Cerebellar cortex (tissue), 1 donor: ENCODE measurements around the gene LAT.
"Not testable (repeated sequence)": the region's sequence is repeated elsewhere in the genome, so short reads cannot be mapped to it uniquely, and the experiment has no call there.

Source experiments
- DNase-seq: peaks from one replicate; pipeline ENCODE4 v3.0.0-alpha.2; 2015; ENCODE audit warnings: low spot score

LAT gene, protein sequence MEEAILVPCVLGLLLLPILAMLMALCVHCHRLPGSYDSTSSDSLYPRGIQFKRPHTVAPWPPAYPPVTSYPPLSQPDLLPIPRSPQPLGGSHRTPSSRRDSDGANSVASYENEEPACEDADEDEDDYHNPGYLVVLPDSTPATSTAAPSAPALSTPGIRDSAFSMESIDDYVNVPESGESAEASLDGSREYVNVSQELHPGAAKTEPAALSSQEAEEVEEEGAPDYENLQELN

DNA sequence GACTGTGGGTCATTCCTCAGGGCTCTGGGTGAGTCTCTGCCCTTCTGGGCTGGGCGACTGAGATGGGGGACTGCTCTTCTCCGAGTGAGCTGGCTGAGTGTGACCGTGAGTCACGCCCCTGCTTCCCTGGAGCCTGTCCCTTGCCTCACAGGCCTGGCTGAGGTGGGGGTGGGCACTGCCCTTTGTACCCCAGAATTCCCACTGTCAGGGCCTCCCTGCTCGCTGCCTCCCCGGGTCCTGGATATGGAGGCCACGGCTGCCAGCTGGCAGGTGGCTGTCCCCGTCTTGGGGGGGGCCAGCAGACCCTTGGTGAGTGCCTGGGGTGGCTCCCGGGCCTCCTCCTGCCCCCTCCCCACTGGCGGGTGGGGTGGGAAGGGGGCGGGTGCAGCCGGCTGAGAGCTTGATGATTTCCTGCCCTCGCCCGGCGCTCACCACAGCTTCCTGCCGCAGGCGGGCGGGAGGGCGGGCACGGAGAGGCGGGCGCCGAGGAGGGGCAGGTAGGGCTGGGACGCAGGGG, at the start of gene LAT:
LAT (plus strand) TSS at position 434 of the 517 bp plus-strand sequence. CDS start 366 bp downstream, outside the sequence.
- DNase-seq = no peak

GRCh38 chr16:28935346-28935745, 49.5 kb upstream of the LAT start:
- no peak for DNase-seq

GRCh38 chr16:28935924-28936783, 48.7 kb upstream of the LAT start:
- no peak for DNase-seq

- no peak for DNase-seq
These were observed 48.1 kb upstream of the LAT start for GRCh38 chr16:28936784-28937155.

DNA sequence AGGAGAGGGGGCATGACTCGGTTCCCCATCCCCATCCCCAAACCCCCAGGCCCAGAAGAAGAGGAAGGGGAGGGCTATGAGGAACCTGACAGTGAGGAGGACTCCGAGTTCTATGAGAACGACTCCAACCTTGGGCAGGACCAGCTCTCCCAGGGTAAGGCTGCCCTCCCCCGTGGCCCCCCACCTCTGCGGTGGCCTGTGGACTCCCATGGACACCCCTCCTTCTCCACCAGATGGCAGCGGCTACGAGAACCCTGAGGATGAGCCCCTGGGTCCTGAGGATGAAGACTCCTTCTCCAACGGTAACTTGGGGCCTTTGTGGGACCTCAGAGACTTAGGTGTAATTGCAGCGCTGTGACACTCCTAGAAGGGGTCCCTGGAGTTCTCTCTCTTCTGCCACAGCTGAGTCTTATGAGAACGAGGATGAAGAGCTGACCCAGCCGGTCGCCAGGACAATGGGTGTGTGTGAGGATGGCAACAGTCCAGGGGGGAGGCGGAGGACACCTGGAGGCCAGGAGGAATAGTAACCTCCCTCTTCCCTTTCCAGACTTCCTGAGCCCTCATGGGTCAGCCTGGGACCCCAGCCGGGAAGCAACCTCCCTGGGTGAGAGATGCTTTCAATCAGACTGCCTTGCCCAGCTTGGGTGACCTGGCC, 47.5 kb upstream of the LAT start:
- no peak for DNase-seq

DNA sequence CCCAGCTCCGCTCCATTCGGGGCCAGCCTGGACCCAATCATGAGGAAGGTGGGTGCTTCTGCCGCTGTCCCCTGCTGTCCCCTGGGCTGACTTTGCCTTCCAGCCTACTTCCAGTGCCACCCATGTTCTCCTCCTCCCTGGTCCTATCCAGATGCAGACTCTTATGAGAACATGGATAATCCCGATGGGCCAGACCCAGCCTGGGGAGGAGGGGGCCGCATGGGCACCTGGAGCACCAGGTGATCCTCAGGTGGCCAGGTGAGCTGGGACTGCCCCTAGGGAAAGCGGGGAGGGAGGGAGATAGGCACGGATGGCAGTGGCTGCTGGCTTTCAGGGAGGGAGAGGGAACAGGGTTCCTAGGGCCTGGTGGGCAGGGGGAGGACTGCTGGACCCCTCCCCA, 46.1 kb upstream of the LAT start:
- no peak for DNase-seq

DNA sequence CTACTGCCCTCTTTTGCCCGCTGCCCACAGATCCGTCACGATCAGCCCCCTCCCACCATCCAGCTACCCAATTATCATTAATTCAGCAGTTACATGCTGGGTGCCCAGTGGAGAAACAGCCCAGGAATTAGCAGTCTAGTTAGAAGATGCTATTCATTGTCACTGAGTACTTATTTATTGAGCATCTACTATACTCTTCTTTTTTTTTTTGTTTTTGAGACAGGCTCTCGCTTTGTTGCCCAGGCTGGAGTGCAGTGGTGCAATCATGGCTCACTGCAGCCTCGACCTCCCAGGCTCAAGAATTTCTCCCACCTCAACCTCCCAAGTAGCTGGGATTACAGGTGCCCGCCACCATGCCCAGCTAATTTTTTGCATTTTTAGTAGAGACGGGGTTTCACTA, 45.0 kb upstream of the LAT start:
- not testable (repeated sequence) for DNase-seq

DNA sequence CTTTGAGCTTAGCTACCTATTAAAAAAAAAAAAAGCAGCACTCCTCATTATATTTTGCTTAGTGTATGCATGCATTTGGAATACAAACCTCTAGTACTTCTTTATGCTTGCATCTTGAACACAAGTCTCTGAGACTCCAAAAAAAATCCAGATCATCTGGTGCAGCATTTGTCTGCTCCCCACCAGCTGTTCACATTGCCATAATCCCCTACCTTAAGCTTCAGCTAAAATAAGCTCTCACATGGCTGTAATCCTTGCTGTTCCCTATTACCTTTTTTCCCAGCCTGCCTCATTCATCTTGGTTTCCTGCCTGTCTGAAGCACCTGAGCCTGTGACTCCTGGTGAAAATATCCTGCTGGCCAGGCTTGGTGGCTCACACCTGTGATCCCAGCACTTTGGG, 41.6 kb upstream of the LAT start:
- no peak for DNase-seq

DNA sequence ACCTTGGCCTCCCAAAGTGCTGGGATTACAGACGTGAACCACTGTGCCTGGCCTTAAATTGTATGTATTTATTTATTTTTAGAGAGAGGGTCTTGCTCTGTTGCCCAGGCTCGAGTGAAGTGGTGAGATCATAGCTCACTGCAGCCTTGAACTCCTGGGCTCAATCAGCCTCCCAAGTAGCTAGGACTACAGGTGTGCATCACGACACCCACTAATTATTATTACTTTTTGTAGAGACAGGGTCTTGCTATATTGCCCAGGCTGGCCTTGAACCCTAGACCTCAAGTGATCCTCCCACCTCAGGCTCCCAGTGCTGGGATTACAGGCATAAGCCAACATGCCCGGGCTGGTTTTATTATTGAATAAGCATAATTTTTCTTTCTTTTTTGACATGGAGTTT, 38.2 kb upstream of the LAT start:
- DNase-seq = no peak

DNA sequence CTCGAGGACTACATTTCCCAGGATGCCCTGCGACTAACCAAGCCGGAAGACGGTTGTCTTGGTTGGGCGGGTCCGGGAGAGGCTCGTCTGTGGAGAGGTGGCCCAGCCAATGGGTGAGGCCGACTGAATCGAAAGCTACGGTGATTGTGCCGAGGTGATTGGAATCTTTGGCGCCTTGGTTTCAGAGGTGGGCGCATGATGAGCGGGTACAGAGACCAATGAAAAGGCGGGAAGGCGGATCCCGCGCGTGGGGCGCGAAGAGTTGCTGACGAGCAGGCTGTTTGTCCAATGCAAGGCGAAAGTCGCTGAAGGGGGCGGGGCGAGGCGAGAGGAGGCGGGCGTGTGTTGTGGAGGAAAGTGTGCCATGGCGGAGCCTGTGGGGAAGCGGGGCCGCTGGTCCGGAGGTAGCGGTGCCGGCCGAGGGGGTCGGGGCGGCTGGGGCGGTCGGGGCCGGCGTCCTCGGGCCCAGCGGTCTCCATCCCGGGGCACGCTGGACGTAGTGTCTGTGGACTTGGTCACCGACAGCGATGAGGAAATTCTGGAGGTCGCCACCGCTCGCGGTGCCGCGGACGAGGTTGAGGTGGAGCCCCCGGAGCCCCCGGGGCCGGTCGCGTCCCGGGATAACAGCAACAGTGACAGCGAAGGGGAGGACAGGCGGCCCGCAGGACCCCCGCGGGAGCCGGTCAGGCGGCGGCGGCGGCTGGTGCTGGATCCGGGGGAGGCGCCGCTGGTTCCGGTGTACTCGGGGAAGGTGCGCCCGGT, 34.0 kb upstream of the LAT start, which contains the start of gene NFATC2IP:
NFATC2IP (plus strand) TSS at position 290 of the 762 bp plus-strand sequence; CDS start at position 365, 75 bp downstream.
- peak; percentile 100 for DNase-seq

GRCh38 chr16:28951410-28951943, 33.4 kb upstream of the LAT start:
- DNase-seq = no peak

- no peak for DNase-seq
These were observed 26.6 kb upstream of the LAT start for GRCh38 chr16:28958216-28958615.

DNA sequence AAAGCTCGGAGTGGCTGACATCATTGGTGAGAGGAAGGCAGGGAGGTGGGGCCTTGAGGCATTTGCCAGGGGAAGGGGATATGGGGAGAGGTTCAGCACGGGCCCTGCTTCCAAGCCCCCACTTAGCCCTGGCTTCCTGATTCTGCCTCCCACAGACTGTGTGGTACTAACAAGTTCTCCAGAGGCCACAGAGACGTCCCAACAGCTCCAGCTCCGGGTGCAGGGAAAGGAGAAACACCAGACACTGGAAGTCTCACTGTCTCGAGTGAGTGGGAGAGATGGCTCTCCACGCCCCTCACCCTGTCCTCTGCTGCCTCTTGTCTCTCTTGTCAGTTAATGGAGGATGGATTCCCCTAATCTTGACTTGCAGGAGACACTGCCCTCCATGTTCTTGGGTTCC, 26.0 kb upstream of the LAT start:
- DNase-seq = no peak

- DNase-seq = no peak
These were observed 20.8 kb upstream of the LAT start for GRCh38 chr16:28964072-28964471.

DNA sequence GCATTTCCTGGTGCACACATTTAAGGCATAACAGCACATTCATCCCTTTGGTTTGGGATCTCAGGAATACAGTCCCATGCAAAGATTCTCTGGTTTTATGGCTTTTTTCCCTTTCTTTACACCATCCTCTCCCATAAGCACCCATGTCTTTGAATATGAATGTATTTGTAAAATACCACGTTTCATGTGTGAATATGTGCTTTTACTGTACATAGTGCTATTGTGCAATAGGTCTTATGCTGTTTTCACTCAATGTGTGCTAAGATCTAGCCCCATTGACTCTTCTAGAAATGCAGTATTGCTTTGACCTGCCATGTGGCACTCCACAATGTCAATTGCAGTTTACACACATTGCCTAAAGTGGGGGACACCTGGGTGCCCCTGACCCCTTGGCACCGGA, 20.4 kb upstream of the LAT start:
- no peak for DNase-seq

DNA sequence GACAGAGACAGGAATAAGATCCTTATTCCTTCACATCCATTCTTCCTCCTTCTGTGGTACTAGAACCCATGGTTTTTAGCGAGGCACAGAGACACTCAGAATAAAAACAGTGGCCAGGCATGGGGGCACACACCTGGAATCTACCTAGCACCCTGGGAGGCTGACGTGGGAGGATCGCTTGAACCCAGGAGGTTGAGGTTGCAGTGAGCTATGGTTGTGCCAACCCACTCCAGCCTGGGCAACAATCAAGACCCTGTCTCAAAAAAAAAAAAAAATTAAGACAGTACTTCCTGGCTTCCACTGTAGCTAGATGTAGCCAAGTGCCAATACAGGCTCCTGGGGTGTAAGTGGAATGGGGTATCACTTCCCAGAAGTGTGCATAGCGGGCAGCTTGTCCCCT, 17.7 kb upstream of the LAT start:
- no peak for DNase-seq

- not testable (repeated sequence) for DNase-seq
These were observed 15.2 kb upstream of the LAT start for GRCh38 chr16:28969696-28970095.

GRCh38 chr16:28974007-28974436, 10.8 kb upstream of the LAT start:
- peak; percentile 79 for DNase-seq

DNA sequence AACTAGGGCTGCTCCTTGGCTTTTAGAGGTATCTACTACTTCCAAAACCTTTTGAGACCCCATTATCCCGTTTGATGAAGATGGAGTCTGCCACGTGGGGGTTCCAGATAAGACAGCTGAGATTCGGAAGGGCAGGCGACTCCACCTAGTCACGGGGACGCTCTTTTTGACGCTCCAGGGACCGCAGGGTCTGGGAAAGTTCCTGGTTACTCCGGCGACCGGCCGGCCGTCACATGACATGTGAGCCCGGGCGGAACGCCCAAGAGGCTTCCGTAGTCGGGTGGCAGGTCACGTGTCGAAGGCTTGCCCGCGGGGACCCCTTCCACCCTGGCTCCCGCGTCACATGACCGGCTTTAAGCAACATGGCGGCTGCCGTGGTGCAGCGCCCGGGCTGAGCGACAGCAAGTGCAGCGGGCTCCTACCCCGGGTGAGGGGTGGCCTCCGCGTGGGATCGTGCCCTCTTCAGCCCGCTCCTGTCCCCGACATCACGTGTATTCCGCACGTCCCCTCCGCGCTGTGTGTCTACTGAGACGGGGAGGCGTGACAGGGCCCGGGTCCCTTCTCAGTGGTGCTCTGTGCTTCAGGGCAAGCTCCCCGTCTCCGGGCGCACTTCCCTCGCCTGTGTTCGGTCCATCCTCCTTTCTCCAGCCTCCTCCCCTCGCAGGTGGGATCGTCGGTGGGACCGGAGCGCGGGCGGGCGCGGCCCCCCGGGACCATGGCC, 10.3 kb upstream of the LAT start, which contains the start of gene SPNS1:
SPNS1 (plus strand) TSS at position 342 of the 721 bp plus-strand sequence; CDS start at position 716, 374 bp downstream.
- DNase-seq = peak; percentile 96

DNA sequence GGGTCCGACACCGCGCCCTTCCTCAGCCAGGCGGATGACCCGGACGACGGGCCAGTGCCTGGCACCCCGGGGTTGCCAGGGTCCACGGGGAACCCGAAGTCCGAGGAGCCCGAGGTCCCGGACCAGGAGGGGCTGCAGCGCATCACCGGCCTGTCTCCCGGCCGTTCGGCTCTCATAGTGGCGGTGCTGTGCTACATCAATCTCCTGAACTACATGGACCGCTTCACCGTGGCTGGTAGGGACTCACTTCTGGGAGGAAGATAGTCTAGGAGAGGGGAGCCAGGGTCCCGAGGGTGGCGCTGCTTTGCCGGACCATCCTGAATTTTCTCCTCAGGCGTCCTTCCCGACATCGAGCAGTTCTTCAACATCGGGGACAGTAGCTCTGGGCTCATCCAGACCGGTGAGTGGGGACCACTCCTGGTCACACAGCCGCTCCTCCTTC, 9.7 kb upstream of the LAT start:
- DNase-seq = no peak
